OCI-LY3 (cell line): Measurements from ENCODE around the gene MAN2A2.

ENCODE experiments used
- CTCF ChIP-seq: fragments of 200-600, 300-600 bp; sonication (generic); IDR thresholded peaks from 2 replicates; pipeline ENCODE4 v1.5.1; 2014; ENCODE audit warnings: antibody characterized with exemption, low read length, low read depth
- EZH2phosphoT487 ChIP-seq: fragments of 200-600 bp; shearing (Covaris generic); IDR thresholded peaks from 2 replicates; pipeline ENCODE4 v1.6.1; 2018; ENCODE audit warnings: antibody characterized with exemption, mixed run types, low read depth

GRCh38 chr15:90885432-90886290 is 17.4 kb upstream of the MAN2A2 start:
- peak; percentile 99 for TF ChIP-seq CTCF
- no peak for TF ChIP-seq EZH2phosphoT487
